Gastroesophageal sphincter (tissue), 3 donors: Measurements from ENCODE around the gene HCRT.

Experiments used
- CTCF ChIP-seq, 4 experiments: fragments of 200-600 bp in 2 of 4; fragments of 450-650 bp in 2 of 4; sonication (generic) in 1 of 4; IDR thresholded peaks; one replicate each; pipeline ENCODE4 v1.5.1; 2017 to 2019; ENCODE audit warnings: antibody characterized with exemption in 4 of 4, mild to moderate bottlenecking in 2 of 4, moderate library complexity in 2 of 4
- POLR2A ChIP-seq, 2 donors: fragments of 450-650 bp; IDR thresholded peaks; one replicate each; pipeline ENCODE4 v1.6.1; 2017; ENCODE audit warnings: antibody characterized with exemption in 2 of 2, mild to moderate bottlenecking in 2 of 2, moderate library complexity in 1 of 2
- POLR2AphosphoS5 ChIP-seq: sonication (generic); formaldehyde crosslinking; IDR thresholded peaks from one replicate; pipeline ENCODE4 v1.6.1; 2017; ENCODE audit warnings: antibody characterized with exemption

GRCh38 chr17:42227849-42228700 lies 42.8 kb upstream of the HCRT start:
- no peak for TF ChIP-seq POLR2A (IDR thresholded peaks at IDR 0.05)
- TF ChIP-seq CTCF (IDR thresholded peaks at IDR 0.05): no peak
- no peak for TF ChIP-seq POLR2AphosphoS5
